ENCODE measurements around the gene EIF2B5.

DNA sequence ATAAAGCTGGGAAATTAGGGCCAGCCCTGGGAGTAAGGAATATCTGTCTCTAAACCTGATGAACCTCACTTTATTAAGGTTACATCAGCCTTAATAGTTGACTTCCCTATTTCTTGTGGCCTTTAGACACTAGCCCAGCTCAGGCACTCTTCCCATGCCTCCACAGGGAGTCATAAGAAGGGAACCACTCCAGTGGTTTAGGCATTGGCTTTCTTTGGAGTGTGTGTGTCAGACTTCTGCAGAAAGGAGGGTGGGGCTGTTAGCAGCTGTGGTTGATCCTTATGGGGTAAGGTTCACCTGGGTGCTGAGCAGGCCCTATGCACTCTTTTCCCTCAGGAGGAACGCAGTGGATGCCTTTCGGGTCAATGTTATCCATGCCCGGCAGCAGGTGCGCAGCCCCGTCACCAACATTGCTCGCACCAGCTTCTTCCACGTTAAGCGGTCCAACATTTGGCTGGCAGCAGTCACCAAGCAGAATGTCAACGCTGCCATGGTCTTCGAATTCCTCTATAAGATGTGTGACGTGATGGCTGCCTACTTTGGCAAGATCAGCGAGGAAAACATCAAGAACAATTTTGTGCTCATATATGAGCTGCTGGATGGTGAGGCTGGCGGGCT, 43.5 kb downstream of the EIF2B5 start:
- TF ChIP-seq, protein P1, sequence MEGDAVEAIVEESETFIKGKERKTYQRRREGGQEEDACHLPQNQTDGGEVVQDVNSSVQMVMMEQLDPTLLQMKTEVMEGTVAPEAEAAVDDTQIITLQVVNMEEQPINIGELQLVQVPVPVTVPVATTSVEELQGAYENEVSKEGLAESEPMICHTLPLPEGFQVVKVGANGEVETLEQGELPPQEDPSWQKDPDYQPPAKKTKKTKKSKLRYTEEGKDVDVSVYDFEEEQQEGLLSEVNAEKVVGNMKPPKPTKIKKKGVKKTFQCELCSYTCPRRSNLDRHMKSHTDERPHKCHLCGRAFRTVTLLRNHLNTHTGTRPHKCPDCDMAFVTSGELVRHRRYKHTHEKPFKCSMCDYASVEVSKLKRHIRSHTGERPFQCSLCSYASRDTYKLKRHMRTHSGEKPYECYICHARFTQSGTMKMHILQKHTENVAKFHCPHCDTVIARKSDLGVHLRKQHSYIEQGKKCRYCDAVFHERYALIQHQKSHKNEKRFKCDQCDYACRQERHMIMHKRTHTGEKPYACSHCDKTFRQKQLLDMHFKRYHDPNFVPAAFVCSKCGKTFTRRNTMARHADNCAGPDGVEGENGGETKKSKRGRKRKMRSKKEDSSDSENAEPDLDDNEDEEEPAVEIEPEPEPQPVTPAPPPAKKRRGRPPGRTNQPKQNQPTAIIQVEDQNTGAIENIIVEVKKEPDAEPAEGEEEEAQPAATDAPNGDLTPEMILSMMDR (IDR thresholded peaks at IDR 0.05): no peak
- no peak for TF ChIP-seq EZH2 (IDR thresholded peaks at IDR 0.05; ENCODE audit: borderline replicate concordance, insufficient read depth, low read depth, low read length, poor library complexity, severe bottlenecking)

Measured in B cell (primary cell).